SK-N-SH (cell line): ENCODE results near the gene WDR64.

ENCODE experiments used
- CTCF ChIP-seq: fragments of 200-600 bp; sonication (generic); IDR thresholded peaks from 2 replicates; pipeline ENCODE4 v1.6.1; 2017; ENCODE audit warnings: antibody characterized with exemption, mild to moderate bottlenecking, moderate library complexity
- EP300 ChIP-seq, 2 experiments: IDR thresholded peaks; 2 replicates each; pipeline versions ENCODE4 v1.4.0 to v1.6.1; 2012; ENCODE audit warnings: borderline replicate concordance in 1 of 2, low read depth in 1 of 2, low read length in 1 of 2
- EZH2phosphoT487 ChIP-seq: fragments of 200-600 bp; sonication (generic); IDR thresholded peaks from 2 replicates; pipeline ENCODE4 v1.6.1; 2017; ENCODE audit warnings: low read depth, mixed run types, mild to moderate bottlenecking, antibody characterized with exemption, moderate library complexity, borderline replicate concordance
- GABPA ChIP-seq: IDR thresholded peaks from 2 replicates; pipeline ENCODE4 v1.4.0; 2012; ENCODE audit warnings: low read depth, mild to moderate bottlenecking
- MXI1 ChIP-seq: IDR thresholded peaks from 2 replicates; pipeline ENCODE4 v1.6.1; 2012; ENCODE audit warnings: mild to moderate bottlenecking, low read depth, low read length, improper control_type of control experiment
- PBX3 ChIP-seq: IDR thresholded peaks from 2 replicates; pipeline ENCODE4; 2012
- POLR2AphosphoS5 ChIP-seq: IDR thresholded peaks from 2 replicates; pipeline ENCODE4 v1.6.1; 2012; ENCODE audit warnings: low read depth, low read length
- RCOR1 ChIP-seq: fragments of 150-350 bp; IDR thresholded peaks from 2 replicates; pipeline ENCODE4 v1.6.1; 2017; ENCODE audit warnings: antibody characterized with exemption, low read length
- RXRA ChIP-seq: IDR thresholded peaks from 2 replicates; pipeline ENCODE4 v1.4.0; 2012; ENCODE audit warnings: low read depth, mild to moderate bottlenecking, borderline replicate concordance
- TCF12 ChIP-seq: IDR thresholded peaks from 2 replicates; pipeline ENCODE4 v1.4.0; 2012
- YY1 ChIP-seq: IDR thresholded peaks from 2 replicates; pipeline ENCODE4 v1.4.0; 2012; ENCODE audit warnings: low read depth, mild to moderate bottlenecking
- TF ChIP-seq, protein P1 (sequence below): IDR thresholded peaks from 2 replicates; pipeline ENCODE4 v1.4.0; 2012; ENCODE audit warnings: low read depth

- TF ChIP-seq GABPA (no peak), CTCF (no peak), TCF12 (no peak), EP300 (IDR thresholded peaks at IDR 0.05; ENCODE audit: borderline replicate concordance in 1 of 2, low read depth in 1 of 2, low read length in 1 of 2) (no peak), PBX3 (no peak), POLR2AphosphoS5 (no peak), RXRA (no peak), EZH2phosphoT487 (no peak), MXI1 (no peak), RCOR1 (no peak), YY1 (no peak)
- TF ChIP-seq, protein P1, sequence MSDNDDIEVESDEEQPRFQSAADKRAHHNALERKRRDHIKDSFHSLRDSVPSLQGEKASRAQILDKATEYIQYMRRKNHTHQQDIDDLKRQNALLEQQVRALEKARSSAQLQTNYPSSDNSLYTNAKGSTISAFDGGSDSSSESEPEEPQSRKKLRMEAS = no peak
These were observed 70.9 kb downstream of the WDR64 start for GRCh38 chr1:241722947-241723346.
